NCI-H1436 (cell line): Measurements from ENCODE around the gene BRSK1.
"Not testable (repeated sequence)": the region's sequence is repeated elsewhere in the genome, so short reads cannot be mapped to it uniquely, and the experiment has no call there.

Source experiments
- DNase-seq: peaks from one replicate; lab custom pipeline; 2025; lab: John Stamatoyannopoulos, UW

BRSK1 gene

GRCh38 chr19:55304279-55304978 lies 20.6 kb downstream of the BRSK1 start:
- DNase-seq: no peak

- no peak for DNase-seq
Measured at GRCh38 chr19:55304980-55305379, 21.2 kb downstream of the BRSK1 start.

GRCh38 chr19:55305491-55305890 lies 21.7 kb downstream of the BRSK1 start:
- peak; percentile 40 for DNase-seq

GRCh38 chr19:55305983-55306562 lies 22.3 kb downstream of the BRSK1 start:
- no peak for DNase-seq

- no peak for DNase-seq
Measured at GRCh38 chr19:55306712-55307111, 22.9 kb downstream of the BRSK1 start.

GRCh38 chr19:55308281-55308680 lies 24.5 kb downstream of the BRSK1 start:
- no peak for DNase-seq

- no peak for DNase-seq
Measured at GRCh38 chr19:55309448-55309847, 25.7 kb downstream of the BRSK1 start.

GRCh38 chr19:55310498-55310897 lies 26.7 kb downstream of the BRSK1 start:
- no peak for DNase-seq

GRCh38 chr19:55311397-55311796 lies 27.6 kb downstream of the BRSK1 start:
- no peak for DNase-seq

- DNase-seq: no peak
Measured at GRCh38 chr19:55311797-55312196, 28.0 kb downstream of the BRSK1 start.

GRCh38 chr19:55312621-55313512 lies 29.1 kb downstream of the BRSK1 start:
- DNase-seq: no peak

GRCh38 chr19:55314396-55314795 lies 30.6 kb downstream of the BRSK1 start:
- DNase-seq: no peak

- DNase-seq: no peak
Measured at GRCh38 chr19:55315956-55316525, 32.2 kb downstream of the BRSK1 start.

GRCh38 chr19:55316646-55317045 lies 32.8 kb downstream of the BRSK1 start:
- no peak for DNase-seq

GRCh38 chr19:55319785-55320184 lies 36.0 kb downstream of the BRSK1 start:
- no peak for DNase-seq

GRCh38 chr19:55320844-55321419 lies 37.1 kb downstream of the BRSK1 start:
- DNase-seq: no peak

GRCh38 chr19:55321466-55322137 lies 37.8 kb downstream of the BRSK1 start:
- DNase-seq: no peak

GRCh38 chr19:55322204-55322885 lies 38.5 kb downstream of the BRSK1 start:
- DNase-seq: no peak

- no peak for DNase-seq
Measured at GRCh38 chr19:55324662-55325061, 40.9 kb downstream of the BRSK1 start.

GRCh38 chr19:55325172-55325571 lies 41.4 kb downstream of the BRSK1 start, which contains the start of gene TMEM150B:
TSS of gene TMEM150B (minus strand) at chr19:55325341. CDS start at chr19:55321036, 4,305 bp downstream.
- no peak for DNase-seq

- not testable (repeated sequence) for DNase-seq
Measured at GRCh38 chr19:55328774-55329318, 45.0 kb downstream of the BRSK1 start.
